GM12878 (cell line): ENCODE data around the gene SHISA4. TPM values are rescaled to one million over a fixed set of nuclear protein-coding genes. Genes with fewer than 3 reads are reported as not detected.

Experiments
- ATAC-seq: fragments of 200-7000 bp; cut with Tn5 transposase; 3 replicates; pipeline ENCODE4 v1.9.1; 2020; ENCODE audit warnings: mild to moderate bottlenecking, moderate library complexity
- BruUV-seq: library from RNA; stranded (reverse); fragments of 400-500 nt; replicated peaks from 2 replicates; lab custom pipeline; 2021; lab: Mats Ljungman, UMichigan
- CTCF ChIA-PET: fragments of 300-600 bp; sonication (Branson Sonifier 250); formaldehyde crosslinking; extraction: SDS; loops from one replicate; lab custom pipeline; 2021; ENCODE audit warnings: inconsistent platforms; lab: Yijun Ruan, JAX
- POLR2A ChIA-PET: fragments of 350-600 bp; formaldehyde crosslinking; extraction: SDS; loops from one replicate; lab custom pipeline; 2021; ENCODE audit warnings: inconsistent platforms; lab: Charles Lee
- RAD21 ChIA-PET: fragments of 300-600 bp; sonication (Branson Sonifier 250); formaldehyde crosslinking; loops from one replicate; lab custom pipeline; 2023; ENCODE audit warnings: antibody characterized with exemption; ENCODE audit not compliant: unreplicated experiment; lab: Charles Lee
- SMC1A ChIA-PET: fragments of 300-600 bp; sonication (Branson Sonifier 250); formaldehyde crosslinking; loops from one replicate; lab custom pipeline; 2023; ENCODE audit not compliant: unreplicated experiment, uncharacterized antibody; lab: Charles Lee
- DNase-seq: peaks from one replicate; pipeline ENCODE4 v3.0.0-alpha.2; 2011; ENCODE audit warnings: low read depth, low spot score
- FAIRE-seq: peaks from 3 replicates; lab custom pipeline; 2011; peaks lifted over from hg19 to GRCh38; lab: Jason Lieb, UNC
- H2AFZ ChIP-seq: 2 replicates; pipeline ENCODE4 v1.6.0; 2011; ENCODE audit warnings: low read depth, low read length, control low read depth; ENCODE audit not compliant: control insufficient read depth
- H3K27ac ChIP-seq: 2 replicates; pipeline ENCODE4 v1.5.1; 2011; ENCODE audit warnings: control low read depth; ENCODE audit not compliant: control insufficient read depth, insufficient read depth
- H3K27me3 ChIP-seq, 2 experiments: replicated peaks in 1 of 2; 2 replicates each; pipeline versions ENCODE4 v1.6.0 to v1.6.1; 2011; ENCODE audit warnings: low read length in 1 of 2; ENCODE audit not compliant: control insufficient read depth in 2 of 2, insufficient read depth in 2 of 2
- H3K36me3 ChIP-seq, 2 experiments: 2 replicates each; pipeline ENCODE4 v1.5.1; 2011; ENCODE audit warnings: low read length in 1 of 2; ENCODE audit not compliant: control insufficient read depth in 2 of 2, insufficient read depth in 2 of 2
- H3K4me1 ChIP-seq: 2 replicates; pipeline ENCODE4 v1.6.1; 2011; ENCODE audit warnings: mild to moderate bottlenecking, low read length, moderate library complexity, mixed read lengths; ENCODE audit not compliant: control insufficient read depth, insufficient read depth
- H3K4me2 ChIP-seq: 2 replicates; pipeline ENCODE4 v1.6.0; 2011; ENCODE audit warnings: control low read depth; ENCODE audit not compliant: control insufficient read depth, insufficient read depth
- H3K4me3 ChIP-seq: fragments of 200-600 bp; sonication (generic); 2 replicates; pipeline ENCODE4 v1.5.1; 2016
- H3K79me2 ChIP-seq: 2 replicates; pipeline ENCODE4 v1.6.0; 2011; ENCODE audit warnings: low read length; ENCODE audit not compliant: control insufficient read depth, insufficient read depth
- H3K9ac ChIP-seq: 2 replicates; pipeline ENCODE4 v1.8.0; 2011; ENCODE audit warnings: low read length, control low read depth, mixed read lengths; ENCODE audit not compliant: control insufficient read depth, insufficient read depth
- H3K9me3 ChIP-seq: replicated peaks from 3 replicates; pipeline ENCODE4 v1.5.1; 2011; ENCODE audit warnings: mild to moderate bottlenecking, low read length; ENCODE audit not compliant: control insufficient read depth, insufficient read depth
- H4K20me1 ChIP-seq: 2 replicates; pipeline ENCODE4 v1.6.0; 2011; ENCODE audit not compliant: control insufficient read depth, insufficient read depth
- BMI1 ChIP-seq: fragments of 450-650 bp; IDR thresholded peaks from 2 replicates; pipeline ENCODE4 v1.6.1; 2016; ENCODE audit warnings: mild to moderate bottlenecking, moderate library complexity, borderline replicate concordance
- KAT2A ChIP-seq: conservative IDR thresholded peaks from 2 replicates; pipeline ENCODE4 v1.6.1; 2011; ENCODE audit warnings: low read depth, low read length; ENCODE audit not compliant: control insufficient read depth
- MAX ChIP-seq: IDR thresholded peaks from 2 replicates; pipeline ENCODE4 v1.6.1; 2012; ENCODE audit warnings: low read depth, low read length, improper control_type of control experiment
- POLR2A ChIP-seq: IDR thresholded peaks from 2 replicates; pipeline ENCODE4 v1.6.1; 2011; ENCODE audit warnings: low read depth, mild to moderate bottlenecking, low read length
- POU2F2 ChIP-seq: IDR thresholded peaks from 3 replicates; pipeline ENCODE4 v1.6.1; 2011; ENCODE audit warnings: low read depth, mild to moderate bottlenecking, low read length, borderline replicate concordance
- REST ChIP-seq: IDR thresholded peaks from 2 replicates; pipeline ENCODE4 v1.6.1; 2012; ENCODE audit warnings: mild to moderate bottlenecking, low read depth, low read length
- SMARCA5 ChIP-seq: fragments of 450-650 bp; IDR thresholded peaks from 2 replicates; pipeline ENCODE4 v1.6.1; 2017; ENCODE audit warnings: mild to moderate bottlenecking
- SUPT20H ChIP-seq: IDR thresholded peaks from 2 replicates; pipeline ENCODE4 v1.6.1; 2011; ENCODE audit warnings: low read depth, mild to moderate bottlenecking, low read length, moderate library complexity, borderline replicate concordance; ENCODE audit not compliant: control insufficient read depth
- USF1 ChIP-seq: IDR thresholded peaks from 2 replicates; pipeline ENCODE4 v1.6.1; 2011; ENCODE audit warnings: borderline replicate concordance, low read depth, mild to moderate bottlenecking, moderate library complexity, mixed read lengths, low read length; ENCODE audit not compliant: insufficient read depth; ENCODE audit errors: extremely low read length
- WGBS: methylation state at CpG from one replicate; pipeline ENCODE4 v1.1.6; 2016; ENCODE audit warnings: low lambda C conversion rate; ENCODE audit not compliant: insufficient replicate concordance, insufficient coverage; ENCODE audit errors: missing lambda C conversion rate; 5-methylcytosine and 5-hydroxymethylcytosine counted together
- in situ Hi-C: fragments of 300-500 bp; cut with MboI; formaldehyde crosslinking; loops from 9 replicates; pipeline ENCODE4 v1.14.3; 2018; ENCODE audit warnings: mixed read lengths
- intact Hi-C: fragments of 100-400 bp; cut with micrococcal nuclease; formaldehyde crosslinking; loops from one replicate; pipeline ENCODE4 v1.14.2; 2022; ENCODE audit not compliant: unreplicated experiment
- polyA plus RNA-seq, 11 experiments: library from polyadenylated mRNA; depleted of rRNA in 4 of 11; unstranded in 6 of 11; stranded (reverse) in 5 of 11; fragments of >200 nt; fragmentation: Nextera tagmentation in 4 of 11; fragmentation: Illumina TruSeq in 1 of 11; extraction: Ambion mirVana in 4 of 11; extraction: Trizol in 1 of 11; gene quantifications; 1 replicate in 1 of 11; 2 replicates in 10 of 11; pipeline versions ENCODE4 v1.2.1 to v1.2.3, GENCODE V29; 2011 to 2016; ENCODE audit warnings: inconsistent platforms in 2 of 11, missing spikeins in 2 of 11, low read depth in 1 of 11
- total RNA-seq, 4 experiments: library from RNA; depleted of rRNA in 3 of 4; stranded (reverse); fragments of >200 nt in 3 of 4; fragmentation: Illumina TruSeq in 1 of 4; extraction: Trizol in 1 of 4; gene quantifications; 2 replicates each; pipeline versions ENCODE4 v1.2.1 to v1.2.3, GENCODE V29; 2013 to 2021

SHISA4 gene
- total and polyA plus RNA-seq, 10 of the 15 experiments (the other 5 are each of a cell fraction or from before 2014, with no cell fraction given): 0.07 TPM; not detected in 8

- 65% methylated on average over 1 of the region's 1 CpG for WGBS
Observed at GRCh38 chr1:201847150-201847549, 41.5 kb upstream of the SHISA4 start.

GRCh38 chr1:201848230-201848629 is 40.5 kb upstream of the SHISA4 start:
- Histone ChIP-seq H2AFZ (no peak overlapping the region), H3K27me3 (no peaks in the 10 kb centered on the region), H3K27ac (no peak overlapping the region), H4K20me1 (no peaks in the 10 kb centered on the region), H3K9me3 (no peaks in the 10 kb centered on the region), H3K79me2 (peaks cover 19% of the 10 kb centered on the region), H3K36me3 (peaks cover 6 to 39% of the 10 kb centered on the region in 2 experiments), H3K4me1 (no peaks in the 10 kb centered on the region), H3K4me3 (no peak overlapping the region), H3K4me2 (no peak overlapping the region), H3K9ac (no peak overlapping the region)
- WGBS: 100% methylated on average over 6 of the region's 6 CpGs
- ChIA-PET RAD21 (no interaction called here), POLR2A (interaction anchor here (0.6 kb wide), 1 partner anchor 103 kb away, joined by 7 read pairs; no protein-coding TSS in a partner anchor), CTCF (interaction anchor here (1.6 to 3.0 kb wide), 3 partner anchors 11 to 19 kb away, joined by 5 to 11 read pairs (median 7); no protein-coding TSS in a partner anchor), SMC1A (interaction anchor here (1.5 to 1.6 kb wide), 3 partner anchors 18 to 33 kb away, joined by 3 to 5 read pairs (median 5); no protein-coding TSS in a partner anchor)
- intact Hi-C loops (no loop called here), in situ Hi-C loops (no loop called here)
- DNase-seq (no peak), FAIRE-seq (no peak), ATAC-seq (no peak)
- no TSS peak for BruUV-seq
- TF ChIP-seq REST (no peak), BMI1 (no peak), USF1 (no peak), MAX (no peak), KAT2A (no peak), POLR2A (no peak), SUPT20H (no peak), POU2F2 (no peak)

More at GRCh38 chr1:201847150-201847549, 41.5 kb upstream of the SHISA4 start:
- Histone ChIP-seq H3K4me1 (no peaks in the 10 kb centered on the region), H3K4me3 (no peak overlapping the region), H3K4me2 (no peak overlapping the region), H3K9ac (no peak overlapping the region), H3K27me3 (no peaks in the 10 kb centered on the region), H3K9me3 (no peaks in the 10 kb centered on the region), H3K27ac (no peak overlapping the region), H2AFZ (no peak overlapping the region), H3K79me2 (peaks cover 26% of the 10 kb centered on the region), H3K36me3 (peaks cover 6 to 38% of the 10 kb centered on the region in 2 experiments), H4K20me1 (no peaks in the 10 kb centered on the region)
- intact Hi-C loops: no loop called here
- FAIRE-seq (no peak), ATAC-seq (no peak), DNase-seq (no peak)
- TF ChIP-seq SMARCA5: no peak
- in situ Hi-C loops: no loop called here
- ChIA-PET RAD21 (no interaction called here), SMC1A (interaction anchor here (1.1 to 3.1 kb wide), 6 partner anchors 10 to 34 kb away, joined by 3 to 11 read pairs (median 5); no protein-coding TSS in a partner anchor), POLR2A (interaction anchor here (1.8 kb wide), 1 partner anchor 10 kb away, joined by 4 read pairs; no protein-coding TSS in a partner anchor), CTCF (interaction anchor here (0.9 to 3.0 kb wide), 2 partner anchors 10 to 151 kb away, joined by 4 to 11 read pairs; no protein-coding TSS in a partner anchor)
- no TSS peak for BruUV-seq
